Measurements from ENCODE around the gene MRPL17. TPM values are rescaled to one million over a fixed set of nuclear protein-coding genes. Genes with fewer than 3 reads are reported as not detected.

MRPL17 gene
- total RNA-seq, 1 experiment from 2014 or later: 75.0 TPM

- Histone ChIP-seq H3K4me2 (ENCODE audit: low read length) (no peak overlapping the region), H4K20me1 (ENCODE audit: insufficient read depth) (no peaks in the 10 kb centered on the region), H2AFZ (ENCODE audit: low read depth, low read length, poor library complexity, severe bottlenecking) (no peak overlapping the region), H3K4me1 (ENCODE audit: control insufficient read depth in 1 of 2, insufficient read depth in 2 of 2, low read length in 2 of 2) (peaks cover 0 to 11% of the 10 kb centered on the region in 2 experiments; a peak in 2 of 4 replicates), H3K27ac (ENCODE audit: low read depth, low read length) (no peak overlapping the region), H3K9ac (ENCODE audit: low read length) (no peak overlapping the region), H3K36me3 (ENCODE audit: control insufficient read depth in 1 of 2, insufficient read depth in 2 of 2, low read length in 2 of 2) (no peaks in the 10 kb centered on the region), H3K9me2 (ENCODE audit: insufficient read depth) (no peaks in the 10 kb centered on the region), H3K4me3 (replicated peaks in 1 of 2; ENCODE audit: low read depth in 1 of 2, low read length in 2 of 2) (no peak overlapping the region), H3K9me3 (ENCODE audit: control insufficient read depth in 1 of 2, insufficient read depth in 1 of 2, low read depth in 1 of 2, low read length in 2 of 2) (no peaks in the 10 kb centered on the region), H3K79me2 (ENCODE audit: insufficient read depth, low read length) (no peaks in the 10 kb centered on the region), H3K27me3 (ENCODE audit: insufficient read depth, low read length) (no peaks in the 10 kb centered on the region)
- intact Hi-C loops (cut with micrococcal nuclease): no loop called here
- DNase-seq (ENCODE audit: low read depth, low spot score): no peak
- BruUV-seq (replicated peaks): no TSS peak
- TF ChIP-seq CBX3 (IDR thresholded peaks at IDR 0.05; ENCODE audit: low read depth) (no peak), EZH2 (IDR thresholded peaks at IDR 0.05) (no peak), ZNF274 (IDR thresholded peaks at IDR 0.05; ENCODE audit: low read depth, low read length) (no peak), YY1 (IDR thresholded peaks at IDR 0.05; ENCODE audit: extremely low read depth, insufficient replicate concordance, low read depth, low read length) (no peak), TCF7L2 (IDR thresholded peaks at IDR 0.05; ENCODE audit: borderline replicate concordance, extremely low read depth, insufficient read depth, insufficient read length) (no peak), JUND (IDR thresholded peaks at IDR 0.05) (no peak), POLR2A (IDR thresholded peaks at IDR 0.05; ENCODE audit: borderline replicate concordance, extremely low read depth, insufficient read depth, insufficient read length) (no peak), RAD21 (IDR thresholded peaks at IDR 0.05; ENCODE audit: low read depth) (no peak), ELF1 (IDR thresholded peaks at IDR 0.05; ENCODE audit: borderline replicate concordance, low read depth) (no peak), MAX (IDR thresholded peaks at IDR 0.05) (no peak), POLR2AphosphoS5 (IDR thresholded peaks at IDR 0.05; ENCODE audit: low read depth, low read length) (no peak), REST (IDR thresholded peaks at IDR 0.05; ENCODE audit: low read depth) (no peak), EZH2phosphoT487 (IDR thresholded peaks at IDR 0.05; ENCODE audit: borderline replicate concordance) (no peak), EGR1 (IDR thresholded peaks at IDR 0.05; ENCODE audit: low read depth) (no peak), SP1 (IDR thresholded peaks at IDR 0.05; ENCODE audit: low read depth) (no peak), CEBPB (IDR thresholded peaks at IDR 0.05; ENCODE audit: low read depth) (no peak), SRF (IDR thresholded peaks at IDR 0.05; ENCODE audit: low read depth) (no peak)
- TF ChIP-seq, protein P1, sequence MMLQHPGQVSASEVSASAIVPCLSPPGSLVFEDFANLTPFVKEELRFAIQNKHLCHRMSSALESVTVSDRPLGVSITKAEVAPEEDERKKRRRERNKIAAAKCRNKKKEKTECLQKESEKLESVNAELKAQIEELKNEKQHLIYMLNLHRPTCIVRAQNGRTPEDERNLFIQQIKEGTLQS (IDR thresholded peaks at IDR 0.05): no peak
- TF ChIP-seq, protein P2, sequence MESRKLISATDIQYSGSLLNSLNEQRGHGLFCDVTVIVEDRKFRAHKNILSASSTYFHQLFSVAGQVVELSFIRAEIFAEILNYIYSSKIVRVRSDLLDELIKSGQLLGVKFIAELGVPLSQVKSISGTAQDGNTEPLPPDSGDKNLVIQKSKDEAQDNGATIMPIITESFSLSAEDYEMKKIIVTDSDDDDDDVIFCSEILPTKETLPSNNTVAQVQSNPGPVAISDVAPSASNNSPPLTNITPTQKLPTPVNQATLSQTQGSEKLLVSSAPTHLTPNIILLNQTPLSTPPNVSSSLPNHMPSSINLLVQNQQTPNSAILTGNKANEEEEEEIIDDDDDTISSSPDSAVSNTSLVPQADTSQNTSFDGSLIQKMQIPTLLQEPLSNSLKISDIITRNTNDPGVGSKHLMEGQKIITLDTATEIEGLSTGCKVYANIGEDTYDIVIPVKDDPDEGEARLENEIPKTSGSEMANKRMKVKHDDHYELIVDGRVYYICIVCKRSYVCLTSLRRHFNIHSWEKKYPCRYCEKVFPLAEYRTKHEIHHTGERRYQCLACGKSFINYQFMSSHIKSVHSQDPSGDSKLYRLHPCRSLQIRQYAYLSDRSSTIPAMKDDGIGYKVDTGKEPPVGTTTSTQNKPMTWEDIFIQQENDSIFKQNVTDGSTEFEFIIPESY (IDR thresholded peaks at IDR 0.05; ENCODE audit: extremely low read depth, insufficient replicate concordance, low read length): no peak
- RAD21 ChIA-PET (ENCODE audit: low non-redundant PET in 1 of 2, low total read pairs in 2 of 2, uncharacterized antibody in 2 of 2, unreplicated experiment in 2 of 2): no interaction called here
- CTCF ChIA-PET: interaction anchor here (1.2 to 2.2 kb wide), 3 partner anchors 8 to 164 kb away, joined by 3 to 7 read pairs (median 4); partner anchors contain the start of gene MRPL17
- POLR2A ChIA-PET: no interaction called here
- no peak for ATAC-seq
Observed at GRCh38 chr11:6695377-6695776, 12.2 kb upstream of the MRPL17 start.
